C1 segment of cervical spinal cord (tissue), 14 donors: Measurements from ENCODE around the gene ARVCF.
A peak's percentile ranks its signal among the peaks of the same experiment; 100 is the strongest.

Experiments
- DNase-seq, 14 donors: peaks; one replicate each; lab custom pipeline; 2025; lab: John Stamatoyannopoulos, UW

Gene ARVCF

GRCh38 chr22:20029550-20030225, 13.1 kb upstream of the ARVCF start:
- peak in 1 of 14 donors; percentile 74 for DNase-seq

GRCh38 chr22:20028855-20029549, 12.4 kb upstream of the ARVCF start:
- DNase-seq, result peak in 6 of 14 donors; percentile 26 to 74 (median 49)

GRCh38 chr22:20027966-20028854, 11.6 kb upstream of the ARVCF start:
- no peak for DNase-seq

- DNase-seq, result no peak
These were observed 10.5 kb upstream of the ARVCF start for GRCh38 chr22:20026996-20027601.

GRCh38 chr22:20026204-20026908, 9.7 kb upstream of the ARVCF start:
- peak in 6 of 14 donors; percentile 17 to 43 (median 26) for DNase-seq

- no peak for DNase-seq
These were observed 9.0 kb upstream of the ARVCF start for GRCh38 chr22:20025401-20026203.

GRCh38 chr22:20024650-20025397, 8.2 kb upstream of the ARVCF start:
- DNase-seq, result no peak

- DNase-seq, result no peak
These were observed 7.6 kb upstream of the ARVCF start for GRCh38 chr22:20024225-20024624.

- DNase-seq, result no peak
These were observed 6.5 kb upstream of the ARVCF start for GRCh38 chr22:20022978-20023613.

GRCh38 chr22:20022231-20022977, 5.8 kb upstream of the ARVCF start:
- DNase-seq, result no peak

- DNase-seq, result peak in 11 of 14 donors; percentile 43 to 93 (median 77)
These were observed 4.9 kb upstream of the ARVCF start for GRCh38 chr22:20021196-20022181.

GRCh38 chr22:20020533-20021195, 4.0 kb upstream of the ARVCF start, which contains the start of gene TANGO2:
Gene TANGO2 (plus strand): TSS chr22:20021110. CDS start chr22:20036799, 15,689 bp downstream.
- DNase-seq, result peak in 13 of 14 donors; percentile 43 to 95 (median 77)

GRCh38 chr22:20019661-20020532, 3.3 kb upstream of the ARVCF start:
- no peak for DNase-seq

GRCh38 chr22:20018001-20018400, 1.4 kb upstream of the ARVCF start:
- DNase-seq, result no peak

- no peak for DNase-seq
These were observed 967 bp upstream of the ARVCF start for GRCh38 chr22:20017622-20017958.
